Hepatic stellate cell (primary cell): ENCODE measurements around the gene NOTO.
"Not testable (repeated sequence)": the region's sequence is repeated elsewhere in the genome, so short reads cannot be mapped to it uniquely, and the experiment has no call there.

Experiments used
- DNase-seq: peaks from one replicate; pipeline ENCODE4 v3.0.0; 2011; ENCODE audit warnings: low spot score

NOTO gene, protein sequence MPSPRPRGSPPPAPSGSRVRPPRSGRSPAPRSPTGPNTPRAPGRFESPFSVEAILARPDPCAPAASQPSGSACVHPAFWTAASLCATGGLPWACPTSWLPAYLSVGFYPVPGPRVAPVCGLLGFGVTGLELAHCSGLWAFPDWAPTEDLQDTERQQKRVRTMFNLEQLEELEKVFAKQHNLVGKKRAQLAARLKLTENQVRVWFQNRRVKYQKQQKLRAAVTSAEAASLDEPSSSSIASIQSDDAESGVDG

GRCh38 chr2:73202156-73203054 lies at the start of gene NOTO:
Gene NOTO (plus strand): TSS chr2:73202574. CDS start chr2:73202667, 93 bp downstream.
- DNase-seq: no peak

DNA sequence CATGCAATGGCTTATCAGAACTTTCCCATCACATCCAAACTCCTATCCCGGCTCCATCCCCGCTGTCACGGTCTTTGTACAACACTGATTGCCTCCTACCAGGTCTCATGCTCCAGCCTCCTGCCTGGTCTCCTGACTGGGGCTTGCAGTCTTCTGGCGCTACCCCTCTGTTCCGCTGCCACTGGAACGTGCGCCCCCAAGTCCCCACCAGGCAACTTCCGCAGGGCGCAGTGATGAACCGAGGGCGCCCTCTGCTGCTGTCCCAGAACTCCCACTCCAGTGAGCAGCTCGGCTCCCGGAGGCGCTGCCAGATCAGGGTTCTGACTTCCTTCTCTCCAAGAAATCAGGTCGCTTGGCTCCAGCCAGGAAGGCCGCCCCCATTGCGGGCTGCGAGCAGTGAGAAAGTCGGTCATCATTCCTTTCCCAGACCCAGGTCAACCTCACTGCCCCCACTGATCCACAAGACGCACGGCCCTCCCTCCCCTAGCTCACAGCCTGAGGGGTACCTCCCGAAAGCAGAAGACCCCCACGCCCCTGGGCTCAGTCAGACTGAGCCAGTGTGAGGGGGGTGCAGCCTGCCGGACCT lies 45.7 kb upstream of the NOTO start:
- DNase-seq: peak; percentile 81

DNA sequence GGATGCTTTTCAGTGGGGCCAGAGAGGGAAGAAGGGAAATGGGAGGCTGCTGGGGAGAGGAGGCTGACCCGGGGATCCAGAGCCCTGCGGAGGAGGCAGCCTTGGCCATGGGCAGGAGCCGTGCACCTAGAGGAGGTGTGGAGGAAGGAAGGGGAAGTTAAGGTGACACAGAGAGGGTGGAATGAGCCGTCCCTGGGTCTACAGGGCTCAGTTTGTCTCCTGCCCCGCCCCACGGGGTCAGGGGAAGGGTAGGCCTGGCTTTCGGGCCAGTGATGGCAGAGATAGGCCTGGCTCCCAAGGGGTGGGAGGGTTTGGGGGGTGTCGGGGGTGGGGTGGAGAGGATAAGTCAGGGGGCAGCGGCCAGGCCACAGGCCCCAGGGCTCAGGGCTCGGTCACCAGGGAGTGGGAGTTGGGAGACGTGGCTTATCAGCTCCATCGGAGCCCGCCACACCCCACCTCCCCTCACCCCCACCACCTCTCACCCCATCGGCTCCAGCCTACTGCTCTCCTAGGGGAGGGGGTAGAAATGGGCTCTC lies 39.5 kb upstream of the NOTO start:
- no peak for DNase-seq

GRCh38 chr2:73163483-73164367 lies 38.6 kb upstream of the NOTO start:
- DNase-seq: peak; percentile 84

GRCh38 chr2:73165978-73166377 lies 36.4 kb upstream of the NOTO start:
- DNase-seq: not testable (repeated sequence)

DNA sequence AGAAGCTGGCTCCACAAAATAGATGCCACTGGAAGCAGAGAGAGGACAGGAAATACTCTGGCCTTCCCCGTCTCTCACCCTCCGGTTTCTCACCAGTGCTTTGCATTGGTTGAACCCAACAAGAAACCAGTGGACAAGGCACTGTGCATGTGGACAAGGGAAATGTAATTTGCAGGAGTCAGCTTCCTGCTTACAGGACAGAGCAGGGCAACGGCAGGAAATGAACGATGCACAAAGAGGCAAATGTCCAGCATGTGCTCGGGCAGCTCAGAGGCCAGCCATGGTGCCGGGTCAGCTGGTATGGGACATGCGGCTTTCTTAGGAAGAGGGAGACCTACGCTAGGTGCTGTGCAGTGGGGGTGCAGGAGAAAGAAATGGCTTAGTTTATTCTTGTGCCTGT lies 35.6 kb upstream of the NOTO start:
- DNase-seq: not testable (repeated sequence)

DNA sequence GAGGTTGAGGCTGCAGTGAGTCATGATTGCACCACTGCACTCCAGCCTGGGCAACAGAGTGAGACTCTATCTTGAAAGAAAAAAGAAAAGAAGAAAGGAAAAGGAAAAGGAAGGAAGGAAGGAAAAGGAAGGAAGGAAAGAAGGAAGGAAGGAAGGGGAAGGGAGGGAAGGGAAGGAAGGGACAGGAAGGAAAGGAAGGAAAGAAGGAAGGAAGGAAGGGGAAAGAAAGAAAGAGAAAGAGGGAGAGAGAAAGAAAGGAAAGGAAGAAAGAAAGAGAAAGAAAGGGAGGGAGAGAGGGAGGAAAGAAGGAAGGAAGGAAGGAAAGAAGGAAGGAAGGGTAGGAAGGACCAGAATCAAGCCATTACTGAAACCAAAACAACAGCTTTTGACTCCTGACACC lies 34.0 kb upstream of the NOTO start:
- DNase-seq: not testable (repeated sequence)

GRCh38 chr2:73170341-73170740 lies 32.0 kb upstream of the NOTO start:
- DNase-seq: not testable (repeated sequence)

- no peak for DNase-seq
Measured at GRCh38 chr2:73172963-73173362, 29.4 kb upstream of the NOTO start.

- no peak for DNase-seq
Measured at GRCh38 chr2:73173781-73174180, 28.6 kb upstream of the NOTO start.

DNA sequence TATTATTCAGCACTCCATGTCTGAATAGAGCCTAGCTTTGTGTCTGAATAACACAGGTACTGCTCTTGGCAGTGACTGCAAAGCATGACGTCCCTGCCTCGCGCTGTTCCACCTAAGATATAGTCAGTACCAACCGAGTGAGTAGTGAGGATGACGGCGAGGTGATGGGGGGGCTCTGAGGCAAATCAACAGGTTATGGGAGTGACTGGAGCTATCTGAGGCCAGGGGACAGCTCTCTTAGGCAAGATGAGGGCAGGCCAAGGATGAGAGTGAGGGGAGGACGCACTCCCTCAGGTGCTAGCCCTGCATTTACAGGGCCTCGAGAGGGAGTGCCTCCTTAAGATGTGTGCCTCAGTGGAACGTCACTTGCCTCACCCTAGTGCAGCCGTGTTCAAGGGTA lies 28.1 kb upstream of the NOTO start:
- no peak for DNase-seq

- DNase-seq: no peak
Measured at GRCh38 chr2:73174941-73175662, 27.3 kb upstream of the NOTO start.

DNA sequence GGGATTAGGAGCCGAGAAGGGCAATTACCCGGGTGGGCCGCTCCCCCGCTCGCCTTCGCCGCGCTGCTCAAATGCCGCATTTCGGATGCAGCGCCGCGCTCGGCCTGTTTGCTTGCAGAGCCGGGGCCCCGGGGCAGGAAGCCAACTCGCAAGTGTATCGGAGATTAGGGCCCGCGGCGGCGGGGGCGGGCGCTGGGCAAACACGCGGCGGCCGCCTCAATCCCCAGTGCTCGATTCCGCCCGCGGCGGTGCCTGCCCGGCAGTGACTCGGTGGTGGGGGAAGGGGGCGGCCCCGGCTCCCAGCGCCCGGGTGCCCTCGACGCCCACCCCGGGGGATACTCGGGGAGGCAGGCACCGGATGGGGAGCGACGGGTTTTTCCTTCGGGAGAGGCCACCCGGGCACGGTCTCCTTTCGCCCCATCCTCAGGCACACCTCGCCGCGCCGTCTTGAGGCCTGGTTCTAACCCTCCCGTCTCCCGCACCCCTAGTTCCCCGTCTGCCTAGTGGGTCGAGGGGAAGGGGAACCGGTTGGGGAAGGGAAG lies 26.6 kb upstream of the NOTO start:
- DNase-seq: peak; percentile 68

GRCh38 chr2:73176205-73176880 lies 26.0 kb upstream of the NOTO start:
- no peak for DNase-seq

DNA sequence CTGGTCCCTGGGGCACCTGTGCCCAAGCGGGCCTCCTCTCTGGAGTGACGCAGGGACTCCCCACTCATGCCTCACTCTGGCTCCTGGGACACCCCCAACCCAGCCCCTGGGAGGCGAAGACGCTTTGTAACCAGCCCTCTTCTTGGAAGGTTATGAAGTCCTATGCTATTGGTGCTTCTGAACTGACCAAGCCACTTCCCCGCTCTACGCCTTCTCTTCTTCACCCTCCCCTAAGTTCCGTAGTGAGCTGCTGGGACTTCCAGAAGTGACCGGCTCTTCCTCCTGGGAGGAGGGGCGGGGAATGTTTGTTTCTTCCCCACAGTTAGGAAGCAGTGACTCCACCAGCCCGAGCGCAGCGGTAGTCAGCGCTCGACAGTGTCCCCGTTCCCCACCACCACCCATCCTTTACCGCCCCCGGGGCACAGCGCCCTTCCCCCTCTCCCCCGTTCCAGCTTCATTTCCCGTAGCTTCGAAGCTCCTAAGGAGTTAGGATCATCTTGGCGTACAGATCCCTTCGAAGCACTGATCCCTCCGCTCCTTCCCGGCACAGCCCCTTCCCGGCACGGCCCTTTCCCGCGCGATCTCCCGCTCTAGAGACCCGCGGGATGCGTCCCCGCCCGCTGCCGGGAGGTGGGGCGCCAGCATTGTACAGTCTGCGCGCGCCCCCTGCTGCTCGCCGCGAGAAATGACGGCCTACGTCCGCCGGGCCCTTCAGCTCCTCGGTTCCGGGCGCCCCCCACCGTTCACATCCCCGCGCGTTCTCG lies 25.3 kb upstream of the NOTO start:
- peak; percentile 95 for DNase-seq

GRCh38 chr2:73177645-73178255 lies 24.6 kb upstream of the NOTO start:
- DNase-seq: no peak

GRCh38 chr2:73185965-73186364 lies 16.4 kb upstream of the NOTO start:
- DNase-seq: no peak

DNA sequence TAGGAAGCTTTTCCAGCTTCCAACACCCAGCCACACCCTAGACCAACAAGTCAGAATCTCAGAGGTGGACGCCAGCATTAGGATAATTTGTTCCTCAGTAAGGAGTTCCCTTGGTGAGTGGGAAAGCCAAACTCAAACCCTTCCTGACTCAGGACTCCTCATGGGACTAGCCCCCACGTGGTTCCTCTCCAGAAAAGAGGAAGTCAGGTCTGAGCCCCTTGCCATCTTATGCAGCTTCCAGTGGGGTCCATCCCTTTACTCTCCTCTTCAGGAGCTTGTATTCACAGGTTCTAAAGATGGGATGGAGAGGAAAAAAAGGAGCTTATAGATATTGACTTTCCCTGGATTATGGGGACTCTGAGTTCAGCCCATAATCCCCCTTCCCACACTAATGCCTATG lies 14.8 kb upstream of the NOTO start:
- DNase-seq: no peak

DNA sequence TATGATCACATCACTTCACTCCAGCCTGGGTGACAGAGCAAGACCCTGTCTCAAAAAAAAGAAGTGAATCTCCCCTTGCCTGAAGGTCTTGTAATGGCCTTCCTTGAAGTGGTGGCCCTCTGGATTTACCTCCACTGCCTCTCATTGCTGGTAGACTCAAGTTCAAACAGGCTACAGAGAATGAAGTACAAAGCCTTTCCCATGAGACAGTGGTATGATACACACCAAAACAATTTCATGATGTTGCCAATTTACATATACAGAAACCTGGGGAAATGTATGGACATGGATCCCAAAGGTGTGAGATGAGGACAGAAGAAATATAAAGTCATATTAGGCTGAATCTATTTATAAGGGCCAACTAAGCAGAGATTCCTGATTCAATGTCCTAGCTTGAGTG lies 4.8 kb upstream of the NOTO start:
- DNase-seq: no peak
